ENCODE data around the gene TANGO6.
"Not testable (repeated sequence)": the region's sequence is repeated elsewhere in the genome, so short reads cannot be mapped to it uniquely, and the experiment has no call there.

The TANGO6 gene

GRCh38 chr16:69049146-69049545 is 205.8 kb downstream of the TANGO6 start:
- in situ Hi-C loops (cut with HindIII; ENCODE audit: low sequenced_read_pairs): no loop called here

DNA sequence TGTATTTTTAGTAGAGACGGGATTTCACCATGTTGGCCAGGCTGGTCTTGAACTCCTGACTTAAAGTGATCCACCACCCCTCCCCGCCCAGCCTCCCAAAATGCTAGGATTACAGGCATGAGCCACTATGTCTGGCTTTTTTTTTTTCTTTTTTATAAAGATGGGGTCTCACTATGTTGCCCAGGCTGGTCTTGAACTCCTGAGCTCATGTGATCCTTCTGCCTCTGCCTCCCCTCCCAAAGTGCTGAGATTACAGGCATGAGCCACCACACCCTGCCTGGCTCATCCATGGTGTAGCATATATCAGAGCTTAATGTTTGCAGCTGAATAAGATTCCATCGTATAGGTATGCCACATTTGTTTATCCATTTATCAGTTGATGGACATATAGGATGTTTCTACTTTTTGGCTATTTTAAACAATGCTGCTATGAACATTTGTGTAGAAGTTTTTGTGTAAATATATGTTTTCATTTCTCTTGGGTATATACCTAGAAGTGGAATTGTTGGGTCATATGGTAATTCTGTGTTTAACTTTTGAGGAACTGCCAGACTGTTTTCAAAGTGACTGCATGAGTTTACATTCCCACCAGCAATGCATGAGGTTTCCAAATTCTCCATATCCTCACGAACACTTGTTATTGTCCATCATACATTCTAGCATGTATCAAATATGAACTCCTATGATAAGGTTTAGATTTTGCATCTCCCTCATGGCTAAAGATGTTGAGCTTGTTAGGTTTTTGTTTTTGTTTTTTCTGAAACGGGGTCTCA is 206.5 kb downstream of the TANGO6 start:
- in situ Hi-C loops (cut with HindIII; ENCODE audit: low sequenced_read_pairs): loop anchor here (5.0 kb wide), 1 partner anchor 57 kb away; no protein-coding TSS in a partner anchor

- in situ Hi-C loops (cut with HindIII; ENCODE audit: low sequenced_read_pairs): loop anchor here (5.0 kb wide), 1 partner anchor 59 kb away; no protein-coding TSS in a partner anchor
These were observed 208.1 kb downstream of the TANGO6 start for GRCh38 chr16:69051517-69051830.

- in situ Hi-C loops (cut with HindIII; ENCODE audit: low sequenced_read_pairs): no loop called here
These were observed 211.7 kb downstream of the TANGO6 start for GRCh38 chr16:69055008-69055407.

DNA sequence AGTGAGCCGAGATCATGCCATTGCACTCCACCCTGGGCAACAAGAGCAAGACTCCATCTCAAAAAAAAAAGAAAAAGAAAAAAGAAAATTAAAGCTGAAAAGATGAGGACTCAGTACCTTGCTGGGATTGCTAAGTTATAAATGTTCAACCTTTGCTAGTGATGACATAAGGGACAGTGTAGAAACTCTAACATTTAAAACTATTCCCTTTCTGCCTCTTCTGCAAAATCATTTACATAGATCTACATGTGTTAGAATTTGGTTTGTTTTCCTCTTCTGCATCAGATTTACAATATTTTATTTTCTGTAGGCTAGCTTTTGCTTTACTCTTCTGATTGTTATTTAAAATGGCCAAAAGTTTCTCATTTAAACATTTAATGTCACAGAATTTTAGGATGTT is 212.6 kb downstream of the TANGO6 start:
- in situ Hi-C loops (cut with HindIII; ENCODE audit: low sequenced_read_pairs): no loop called here

GRCh38 chr16:69056421-69056820 is 213.1 kb downstream of the TANGO6 start:
- in situ Hi-C loops (cut with HindIII; ENCODE audit: low sequenced_read_pairs): no loop called here

- in situ Hi-C loops (cut with HindIII; ENCODE audit: low sequenced_read_pairs): no loop called here
These were observed 214.4 kb downstream of the TANGO6 start for GRCh38 chr16:69057400-69058378.

DNA sequence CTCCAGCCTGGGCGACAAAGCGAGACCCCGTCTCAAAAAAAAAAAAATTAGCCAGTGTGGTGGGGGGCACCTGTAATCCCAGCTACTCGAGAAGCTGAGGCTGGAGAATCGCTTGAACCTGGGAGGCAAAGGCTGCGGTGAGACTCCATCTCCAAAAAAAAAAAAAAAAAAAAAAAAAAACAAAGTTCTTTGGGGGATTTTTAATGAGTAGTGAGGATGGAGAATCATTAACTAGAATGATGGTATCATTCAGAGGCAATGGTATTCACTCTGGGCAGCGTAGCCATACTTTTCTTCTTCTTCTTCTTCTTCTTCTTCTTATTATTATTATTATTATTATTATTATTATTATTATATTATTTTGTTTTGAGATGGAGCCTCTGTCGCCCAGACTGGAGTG is 220.2 kb downstream of the TANGO6 start:
- in situ Hi-C loops (cut with HindIII; ENCODE audit: low sequenced_read_pairs): not testable (repeated sequence)

DNA sequence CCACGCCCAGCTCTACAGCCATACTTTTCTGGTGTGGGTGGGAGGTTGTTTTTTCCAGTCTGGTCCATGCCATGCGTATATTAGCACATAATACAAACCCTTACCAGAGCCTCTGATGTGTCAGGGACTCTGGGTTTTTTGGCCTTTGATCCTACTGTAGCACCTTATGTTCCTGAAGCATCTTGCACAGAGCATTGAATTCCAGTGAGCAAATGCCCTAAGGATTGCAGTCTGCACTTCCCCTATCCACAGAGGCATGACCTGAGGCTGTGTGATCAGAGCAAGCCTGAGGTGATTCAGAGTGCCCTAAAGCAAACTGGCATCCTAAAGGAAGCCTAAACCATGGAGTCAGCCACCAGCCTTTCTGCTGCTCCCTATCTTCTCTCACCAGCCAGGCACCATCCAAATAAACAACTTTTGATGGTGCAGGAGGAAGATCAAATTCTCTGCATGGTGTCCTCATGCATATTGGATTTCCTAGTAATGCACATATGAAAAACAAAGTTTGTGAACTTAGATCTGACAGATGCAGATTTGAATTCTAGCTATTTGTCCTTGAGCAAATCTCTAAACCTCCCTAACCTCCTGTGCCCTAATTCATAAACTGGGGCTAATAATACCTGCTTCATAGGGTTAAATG is 220.9 kb downstream of the TANGO6 start:
- in situ Hi-C loops (cut with HindIII; ENCODE audit: low sequenced_read_pairs): no loop called here

DNA sequence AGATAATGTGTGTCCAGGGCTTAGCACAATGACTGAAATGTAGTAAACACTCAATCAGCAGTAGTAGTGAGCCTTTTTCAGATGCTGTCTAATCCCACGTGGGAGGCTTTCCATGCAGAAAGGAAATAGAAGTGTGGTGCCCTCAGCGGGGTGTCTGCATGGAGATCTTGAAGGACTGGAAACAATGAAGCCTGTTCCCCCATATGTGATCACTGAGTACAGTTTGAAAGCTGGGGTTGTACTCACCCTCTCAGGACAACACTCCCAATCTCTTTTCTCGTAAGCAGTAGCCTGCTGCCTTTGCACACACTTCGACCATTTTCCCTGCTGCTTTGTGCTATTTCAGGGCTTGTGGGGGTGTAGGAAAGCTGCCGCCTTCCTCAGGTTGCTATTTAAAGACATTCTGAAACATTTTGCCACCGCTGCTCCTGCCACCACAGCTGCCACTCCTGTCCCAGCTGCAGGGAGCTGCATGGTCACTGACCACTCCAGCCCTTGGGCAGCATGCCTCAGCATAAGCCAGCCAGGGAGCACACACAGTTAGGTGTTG is 221.5 kb downstream of the TANGO6 start:
- in situ Hi-C loops (cut with HindIII; ENCODE audit: low sequenced_read_pairs): no loop called here

DNA sequence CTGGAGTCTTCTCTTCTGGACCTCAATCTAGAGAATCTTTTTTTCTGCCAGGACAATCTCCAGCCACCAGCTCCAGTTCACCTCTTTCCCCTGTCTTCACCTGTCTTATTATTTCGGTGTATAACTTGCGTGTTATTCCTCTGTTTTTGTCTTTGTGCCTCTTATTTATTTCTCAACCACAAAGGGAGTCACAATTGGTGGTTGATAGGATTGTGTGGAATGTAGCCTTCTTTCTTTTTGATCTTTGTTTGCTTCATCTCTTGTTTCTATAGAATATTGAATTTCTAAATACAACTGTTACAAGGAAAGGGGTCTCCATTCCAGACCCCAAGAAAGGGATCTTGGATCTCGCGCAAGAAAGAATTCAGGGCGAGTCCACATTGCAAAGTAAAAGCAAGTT is 226.2 kb downstream of the TANGO6 start:
- in situ Hi-C loops (cut with HindIII; ENCODE audit: low sequenced_read_pairs): no loop called here

GRCh38 chr16:69071036-69071435 is 227.7 kb downstream of the TANGO6 start:
- in situ Hi-C loops (cut with HindIII; ENCODE audit: low sequenced_read_pairs): no loop called here

DNA sequence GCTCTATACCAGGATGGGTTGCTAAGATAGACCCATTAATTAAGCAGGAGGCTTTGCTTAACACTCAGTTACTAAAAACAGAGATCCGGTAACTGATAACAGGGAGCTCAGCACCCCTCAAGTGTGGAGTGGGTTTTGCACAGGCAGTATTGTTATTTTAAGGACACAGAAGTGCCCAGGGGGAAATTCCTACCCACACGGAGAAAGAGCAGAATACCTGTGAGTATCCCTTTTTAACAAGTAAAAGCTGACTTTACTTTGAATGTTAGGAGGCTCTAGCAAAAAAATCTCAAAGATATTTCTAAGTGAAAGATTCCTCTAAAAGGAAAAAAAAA is 229.3 kb downstream of the TANGO6 start:
- in situ Hi-C loops (cut with HindIII; ENCODE audit: low sequenced_read_pairs): no loop called here

DNA sequence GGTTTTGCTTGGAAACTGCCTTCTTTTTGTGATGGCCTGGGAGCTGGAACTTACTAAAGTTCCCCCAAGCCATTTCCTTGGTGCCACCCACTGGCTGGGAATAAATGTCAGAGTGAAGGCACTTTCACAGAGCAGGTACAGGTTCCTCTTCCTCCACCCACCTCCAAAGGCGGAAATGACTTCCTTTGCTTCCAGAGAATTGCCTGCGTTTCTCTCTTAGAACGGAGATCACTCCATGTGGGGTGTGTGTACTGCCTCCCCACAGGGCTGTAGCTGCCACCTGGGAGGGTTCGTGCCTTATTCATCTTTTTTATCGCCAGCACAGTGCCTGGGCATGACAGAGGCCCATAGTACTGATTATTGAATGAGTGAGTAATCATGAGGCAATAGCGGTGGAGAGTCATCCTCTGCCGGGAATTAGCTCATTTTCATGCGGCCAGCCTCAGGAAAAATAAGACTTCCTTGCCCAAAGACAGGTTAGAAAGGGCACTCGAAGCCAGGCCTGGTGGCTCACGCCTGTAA is 229.9 kb downstream of the TANGO6 start:
- in situ Hi-C loops (cut with HindIII; ENCODE audit: low sequenced_read_pairs): no loop called here

GRCh38 chr16:69077251-69077650 is 233.9 kb downstream of the TANGO6 start:
- in situ Hi-C loops (cut with HindIII; ENCODE audit: low sequenced_read_pairs): no loop called here

DNA sequence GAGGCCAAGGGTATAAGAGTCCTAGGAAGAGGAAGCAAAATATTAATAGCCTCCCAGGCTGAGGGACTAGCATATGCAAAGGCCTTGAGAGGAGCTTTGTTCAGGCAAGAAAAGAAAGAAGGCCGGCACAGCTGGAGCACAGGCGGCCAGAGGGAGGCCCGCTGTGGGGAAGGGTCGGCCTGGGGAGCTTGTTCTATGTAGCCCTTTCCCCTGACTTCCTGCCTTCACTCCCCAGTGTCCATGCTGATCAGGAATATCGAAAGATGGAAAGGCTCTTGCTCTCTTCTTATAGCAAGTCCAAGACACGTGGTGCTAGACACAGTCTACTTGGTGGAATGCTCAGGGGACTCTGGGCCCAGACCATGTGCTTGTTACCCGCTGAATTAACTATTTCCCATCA is 234.7 kb downstream of the TANGO6 start:
- in situ Hi-C loops (cut with HindIII; ENCODE audit: low sequenced_read_pairs): no loop called here

- in situ Hi-C loops (cut with HindIII; ENCODE audit: low sequenced_read_pairs): no loop called here
These were observed 236.4 kb downstream of the TANGO6 start for GRCh38 chr16:69079697-69080096.

- in situ Hi-C loops (cut with HindIII; ENCODE audit: low sequenced_read_pairs): no loop called here
These were observed 240.1 kb downstream of the TANGO6 start for GRCh38 chr16:69083306-69083941.

DNA sequence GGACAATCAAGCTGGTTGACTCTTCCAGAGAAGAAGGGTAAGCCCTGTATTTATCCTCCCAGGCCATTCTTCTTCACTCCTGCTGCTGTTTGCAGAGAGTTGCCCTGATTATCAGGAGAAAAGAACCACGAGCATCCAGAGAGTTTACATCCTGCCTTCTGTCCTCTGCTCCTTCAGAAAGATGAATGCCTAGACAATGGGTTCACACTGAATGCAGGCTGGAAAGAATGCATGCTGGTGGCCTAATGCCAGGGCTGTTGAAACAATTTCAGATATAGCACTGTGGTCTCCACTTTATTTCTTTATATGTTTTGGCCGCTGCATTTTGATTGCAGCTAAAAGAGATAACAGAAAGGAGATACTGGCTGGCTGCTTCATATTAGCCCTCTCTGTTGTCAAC is 241.0 kb downstream of the TANGO6 start:
- in situ Hi-C loops (cut with HindIII; ENCODE audit: low sequenced_read_pairs): no loop called here

DNA sequence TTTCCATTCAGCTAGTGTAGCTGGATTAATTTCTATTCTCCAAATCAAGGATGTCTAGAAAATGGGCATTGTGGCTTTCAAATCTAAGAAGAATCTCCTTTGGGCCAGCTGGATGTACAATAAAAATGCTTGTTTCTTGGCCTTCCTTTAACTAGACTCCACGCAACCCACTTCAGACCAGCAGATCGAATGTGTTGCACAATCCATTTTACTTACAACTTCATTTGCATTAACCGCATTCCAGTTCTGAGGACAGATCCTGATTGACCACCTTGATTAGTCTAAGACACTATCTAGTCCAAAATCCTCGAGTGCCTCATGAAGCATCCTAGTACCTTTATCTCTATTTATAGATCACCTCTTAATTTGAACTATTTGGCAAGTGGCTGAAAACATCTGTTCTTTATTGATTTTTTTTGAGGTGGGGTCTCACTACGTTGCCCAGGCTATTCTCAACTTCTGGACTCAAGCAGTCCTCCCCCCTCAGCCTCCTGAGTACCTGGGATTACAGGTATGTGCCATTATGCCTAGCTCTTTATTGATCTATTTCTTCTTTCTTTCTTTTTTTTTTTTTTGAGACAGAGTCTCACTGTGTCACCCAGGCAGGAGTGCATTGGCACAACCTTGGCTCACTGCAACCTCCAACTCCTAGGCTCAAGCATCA is 241.8 kb downstream of the TANGO6 start:
- in situ Hi-C loops (cut with HindIII; ENCODE audit: low sequenced_read_pairs): loop anchor here (5.0 kb wide), 1 partner anchor 93 kb away; no protein-coding TSS in a partner anchor
